K562 (cell line): ENCODE data around the gene ATPAF2.

ENCODE experiments used
- CTCF ChIP-seq, 3 experiments: IDR thresholded peaks in 2 of 3; conservative IDR thresholded peaks in 1 of 3; 2 replicates each; pipeline ENCODE4 v1.5.1; 2011 to 2012; ENCODE audit warnings: low read length in 3 of 3, mild to moderate bottlenecking in 3 of 3, control low read depth in 2 of 3, improper control_type of control experiment in 1 of 3, inconsistent platforms in 1 of 3, low read depth in 1 of 3, mixed read lengths in 1 of 3, moderate library complexity in 1 of 3; ENCODE audit not compliant: insufficient read depth in 2 of 3
- RNF2 ChIP-seq: sonication (generic); IDR thresholded peaks from 2 replicates; pipeline ENCODE4 v1.6.1; 2016
- SP2 ChIP-seq: IDR thresholded peaks from 2 replicates; pipeline ENCODE4 v1.6.1; 2011; ENCODE audit warnings: mild to moderate bottlenecking, low read depth, low read length, moderate library complexity; ENCODE audit not compliant: poor library complexity, severe bottlenecking; ENCODE audit errors: extremely low read depth
- TF ChIP-seq, protein P1 (sequence below): fragments of 450-650 bp; formaldehyde crosslinking; IDR thresholded peaks from 2 replicates; pipeline ENCODE4 v1.4.0; 2020; ENCODE audit warnings: mild to moderate bottlenecking, moderate library complexity

DNA sequence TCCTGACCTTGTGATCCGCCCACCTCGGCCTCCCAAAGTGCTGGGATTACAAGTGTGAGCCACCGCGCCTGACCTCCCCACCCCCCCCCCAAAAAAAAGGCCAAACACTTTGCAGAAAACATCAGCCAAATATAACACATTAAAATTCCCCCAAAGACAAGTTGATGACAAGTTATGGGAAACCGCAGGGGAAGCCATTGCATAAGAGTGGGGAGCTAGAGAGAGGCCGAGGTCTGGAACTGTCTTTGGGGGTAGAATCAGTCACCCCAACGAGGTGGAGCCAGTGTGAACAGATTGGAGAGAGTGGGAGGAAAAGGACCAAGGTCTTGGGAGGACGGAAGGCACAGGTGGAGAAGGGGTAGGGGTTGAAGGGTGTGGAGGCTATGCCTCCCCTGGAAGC is 63.5 kb downstream of the ATPAF2 start:
- TF ChIP-seq CTCF (IDR thresholded peaks at IDR 0.05 in 2 of 3, conservative IDR thresholded peaks at IDR 0.05 in 1 of 3; ENCODE audit: insufficient read depth in 2 of 3, low read depth in 1 of 3, low read length in 3 of 3) (no peak), RNF2 (no peak), SP2 (no peak)
- TF ChIP-seq, protein P1, sequence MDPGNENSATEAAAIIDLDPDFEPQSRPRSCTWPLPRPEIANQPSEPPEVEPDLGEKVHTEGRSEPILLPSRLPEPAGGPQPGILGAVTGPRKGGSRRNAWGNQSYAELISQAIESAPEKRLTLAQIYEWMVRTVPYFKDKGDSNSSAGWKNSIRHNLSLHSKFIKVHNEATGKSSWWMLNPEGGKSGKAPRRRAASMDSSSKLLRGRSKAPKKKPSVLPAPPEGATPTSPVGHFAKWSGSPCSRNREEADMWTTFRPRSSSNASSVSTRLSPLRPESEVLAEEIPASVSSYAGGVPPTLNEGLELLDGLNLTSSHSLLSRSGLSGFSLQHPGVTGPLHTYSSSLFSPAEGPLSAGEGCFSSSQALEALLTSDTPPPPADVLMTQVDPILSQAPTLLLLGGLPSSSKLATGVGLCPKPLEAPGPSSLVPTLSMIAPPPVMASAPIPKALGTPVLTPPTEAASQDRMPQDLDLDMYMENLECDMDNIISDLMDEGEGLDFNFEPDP (CRISPR knock-in tag), result no peak
